NCI-H69 (cell line): ENCODE measurements around the gene FGF14.

Experiments
- DNase-seq: peaks from one replicate; lab custom pipeline; 2025; lab: John Stamatoyannopoulos, UW

FGF14 gene

GRCh38 chr13:101661839-101662238 lies 740.0 kb downstream of the FGF14 start:
- peak; percentile 31 for DNase-seq
